ENCODE data around the gene CTXN3.

CTXN3 gene

GRCh38 chr5:127649018-127649439, at the start of gene CTXN3:
Gene CTXN3, plus strand, starts transcription at chr5:127649082. Its CDS starts 8,440 bp downstream, at chr5:127657522.
- DNase-seq (ENCODE audit: low read depth in 4 of 4, low spot score in 1 of 4), result no peak

GRCh38 chr5:127599320-127599719, 49.6 kb upstream of the CTXN3 start:
- DNase-seq (ENCODE audit: low read depth in 4 of 4, low spot score in 1 of 4), result no peak

GRCh38 chr5:127599847-127600246, 49.0 kb upstream of the CTXN3 start:
- no peak for DNase-seq (ENCODE audit: low read depth in 4 of 4, low spot score in 1 of 4)

DNA sequence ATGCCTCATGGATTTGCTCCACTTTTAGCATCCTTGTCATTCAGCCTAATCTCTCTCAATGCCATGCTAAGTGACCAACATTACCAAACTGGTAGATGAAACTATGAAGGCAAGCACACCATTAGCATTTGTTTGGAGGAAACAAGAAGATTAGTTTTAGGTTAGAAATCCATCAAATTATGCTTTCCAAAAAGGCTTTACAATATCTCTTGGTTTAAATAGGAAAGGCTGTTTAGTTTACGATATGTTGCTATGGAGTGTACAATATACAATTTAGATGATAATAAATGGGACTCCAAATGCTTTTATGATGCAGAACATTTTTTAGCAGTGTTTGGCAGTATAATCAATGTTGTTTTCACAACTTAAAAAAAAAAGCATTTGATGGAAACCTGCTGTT, 47.8 kb upstream of the CTXN3 start:
- no peak for DNase-seq (ENCODE audit: low read depth in 4 of 4, low spot score in 1 of 4)

DNA sequence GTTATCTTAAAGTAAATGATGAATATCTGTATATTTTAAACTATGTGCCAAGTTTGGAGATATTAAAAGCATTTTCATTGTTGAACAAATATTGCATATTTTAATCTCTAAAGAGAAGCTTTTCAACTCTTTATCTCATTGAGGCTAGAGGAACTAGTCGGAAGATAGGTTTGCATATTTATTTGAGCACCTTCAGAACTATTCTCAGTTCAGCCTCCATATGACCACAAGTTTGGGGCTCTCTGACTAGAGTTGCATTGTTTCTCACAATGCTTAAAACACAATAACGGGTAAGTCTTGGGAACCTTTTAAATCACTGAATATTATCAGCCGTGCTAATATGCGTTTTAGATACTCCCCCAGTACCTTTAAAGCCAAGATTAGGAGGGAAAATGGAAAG, 47.3 kb upstream of the CTXN3 start:
- DNase-seq (ENCODE audit: low read depth in 4 of 4, low spot score in 1 of 4), result no peak

DNA sequence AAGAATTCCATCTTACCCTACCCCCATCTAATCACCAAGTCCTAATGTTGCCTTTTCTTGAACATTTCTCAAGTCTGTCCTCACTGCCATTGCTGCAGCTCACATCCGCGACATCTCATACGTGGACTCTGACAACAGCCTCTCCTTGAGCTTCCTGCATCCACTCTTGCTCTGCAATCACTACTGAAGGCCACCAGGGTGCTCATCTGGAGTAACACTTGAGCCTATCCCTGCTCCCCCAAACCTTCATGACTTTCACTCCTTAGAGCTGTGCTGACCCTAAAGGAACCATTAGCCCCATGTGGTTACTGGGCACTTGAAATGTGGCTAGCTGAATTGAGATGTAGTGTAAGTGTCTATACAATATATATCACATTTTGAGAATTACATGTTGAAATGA, 46.4 kb upstream of the CTXN3 start:
- no peak for DNase-seq (ENCODE audit: low read depth in 4 of 4, low spot score in 1 of 4)

- DNase-seq (ENCODE audit: low read depth in 4 of 4, low spot score in 1 of 4), result no peak
These were observed 45.7 kb upstream of the CTXN3 start for GRCh38 chr5:127602896-127603844.

- DNase-seq (ENCODE audit: low read depth in 4 of 4, low spot score in 1 of 4), result no peak
These were observed 40.7 kb upstream of the CTXN3 start for GRCh38 chr5:127608077-127608660.

DNA sequence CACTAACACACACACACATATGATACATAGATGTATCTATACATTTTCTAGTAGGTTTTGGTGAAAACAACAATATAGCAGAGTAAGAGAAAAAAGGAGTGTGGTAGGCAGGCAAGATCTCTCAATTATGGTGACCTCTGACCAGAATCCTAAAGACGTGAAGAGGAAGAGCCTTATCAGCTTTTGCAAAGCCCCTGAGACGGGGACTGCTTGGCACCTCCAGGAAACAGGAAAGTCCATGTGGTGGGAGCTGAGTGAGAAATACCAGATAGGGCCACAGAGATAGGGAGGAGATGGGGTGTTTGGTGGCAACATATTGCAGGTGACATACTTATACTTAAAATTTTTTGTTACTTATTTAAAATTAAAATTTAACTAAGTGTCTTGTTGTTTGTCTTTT, 39.9 kb upstream of the CTXN3 start:
- no peak for DNase-seq (ENCODE audit: low read depth in 4 of 4, low spot score in 1 of 4)

DNA sequence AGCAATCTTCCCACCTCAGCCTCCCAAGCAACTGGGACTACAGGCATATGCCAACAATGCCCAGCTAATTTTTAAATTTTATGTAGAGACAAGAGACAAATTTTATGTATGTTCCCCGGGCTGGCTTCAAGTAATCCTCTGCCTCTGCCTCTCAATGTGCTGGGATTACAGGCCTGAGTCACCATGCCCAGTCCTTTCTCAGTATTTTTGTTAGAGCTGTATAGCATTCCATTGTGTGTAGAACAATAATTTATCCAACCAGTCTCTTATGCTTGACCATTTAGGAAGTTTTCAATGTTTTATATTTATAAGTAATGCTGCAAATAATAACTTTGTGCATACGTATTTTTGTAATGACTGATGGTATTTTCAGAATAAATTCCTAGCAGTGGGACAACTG, 38.9 kb upstream of the CTXN3 start:
- DNase-seq (ENCODE audit: low read depth in 4 of 4, low spot score in 1 of 4), result no peak

GRCh38 chr5:127612441-127613141, 36.3 kb upstream of the CTXN3 start:
- DNase-seq (ENCODE audit: low read depth in 4 of 4, low spot score in 1 of 4), result no peak

DNA sequence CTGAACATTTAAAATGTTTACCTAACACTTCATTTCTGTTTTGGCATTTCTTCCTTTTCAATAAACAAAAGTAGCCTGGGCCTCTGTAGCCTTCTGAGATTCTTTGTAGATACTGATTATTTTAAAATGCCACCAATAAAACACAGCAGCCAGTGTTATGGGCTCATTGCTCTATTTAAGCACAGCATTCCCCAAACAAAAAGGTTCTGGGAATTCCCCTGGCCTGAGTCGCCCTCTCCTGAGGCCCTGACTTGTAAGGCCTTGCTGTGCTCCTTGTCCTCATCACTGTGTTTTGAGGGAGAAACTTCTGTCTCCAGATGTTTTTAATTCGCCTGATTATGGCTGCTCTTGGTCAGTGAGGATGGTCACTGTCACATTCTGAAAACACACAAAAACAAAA, 33.0 kb upstream of the CTXN3 start:
- no peak for DNase-seq (ENCODE audit: low read depth in 4 of 4, low spot score in 1 of 4)

DNA sequence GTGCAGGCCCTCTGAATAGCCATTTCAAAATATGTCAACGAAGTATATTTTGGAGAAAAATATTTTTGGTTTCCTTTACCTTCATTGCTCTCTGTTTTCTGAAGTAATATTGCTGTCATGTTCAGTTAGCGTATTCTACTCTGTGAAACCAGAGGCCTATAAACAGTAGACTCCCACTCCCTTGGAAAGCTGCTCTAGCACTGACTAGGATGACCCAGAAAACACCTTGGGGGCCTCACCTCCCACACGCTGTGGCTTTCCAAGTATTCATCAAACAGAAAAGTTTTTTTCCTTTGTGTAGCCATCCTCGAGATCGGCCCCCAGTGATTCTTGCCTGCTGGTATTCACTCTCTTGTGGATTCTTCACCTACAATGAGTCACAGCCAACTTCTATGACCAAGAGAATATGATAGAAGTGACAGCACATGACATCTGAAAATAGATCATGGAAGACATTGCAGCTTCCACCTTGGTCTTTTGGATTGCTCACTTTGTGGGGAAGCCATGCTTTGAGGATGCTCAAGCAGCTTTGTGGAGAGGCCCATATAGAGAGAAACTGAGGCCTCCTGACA, 28.9 kb upstream of the CTXN3 start:
- DNase-seq (ENCODE audit: low read depth in 4 of 4, low spot score in 1 of 4), result no peak

GRCh38 chr5:127621601-127622325, 27.1 kb upstream of the CTXN3 start:
- DNase-seq (ENCODE audit: low read depth in 4 of 4, low spot score in 1 of 4), result no peak

DNA sequence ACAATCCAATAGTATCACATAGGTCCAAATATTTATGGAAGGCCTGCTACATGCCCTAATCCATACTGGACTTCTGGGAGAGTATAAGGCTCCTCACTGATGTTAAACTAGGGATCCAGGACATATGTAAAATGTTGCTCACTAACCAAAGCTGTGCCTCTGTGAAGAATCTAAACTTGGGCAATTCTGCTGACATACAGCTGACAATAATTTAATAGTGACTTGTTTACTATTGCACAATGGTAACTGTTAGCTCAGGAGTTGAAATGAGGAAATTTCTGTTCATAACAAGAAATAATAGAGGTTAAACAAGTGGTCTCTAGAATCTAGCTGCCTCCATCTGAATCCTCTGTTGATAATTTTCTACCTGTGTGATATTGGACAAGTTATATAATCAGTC, 14.9 kb upstream of the CTXN3 start:
- DNase-seq (ENCODE audit: low read depth in 4 of 4, low spot score in 1 of 4), result no peak

- no peak for DNase-seq (ENCODE audit: low read depth in 4 of 4, low spot score in 1 of 4)
These were observed 9.1 kb upstream of the CTXN3 start for GRCh38 chr5:127639828-127640227.

- no peak for DNase-seq (ENCODE audit: low read depth in 4 of 4, low spot score in 1 of 4)
These were observed 5.9 kb upstream of the CTXN3 start for GRCh38 chr5:127642949-127643348.

GRCh38 chr5:127643607-127644006, 5.3 kb upstream of the CTXN3 start:
- no peak for DNase-seq (ENCODE audit: low read depth in 4 of 4, low spot score in 1 of 4)

DNA sequence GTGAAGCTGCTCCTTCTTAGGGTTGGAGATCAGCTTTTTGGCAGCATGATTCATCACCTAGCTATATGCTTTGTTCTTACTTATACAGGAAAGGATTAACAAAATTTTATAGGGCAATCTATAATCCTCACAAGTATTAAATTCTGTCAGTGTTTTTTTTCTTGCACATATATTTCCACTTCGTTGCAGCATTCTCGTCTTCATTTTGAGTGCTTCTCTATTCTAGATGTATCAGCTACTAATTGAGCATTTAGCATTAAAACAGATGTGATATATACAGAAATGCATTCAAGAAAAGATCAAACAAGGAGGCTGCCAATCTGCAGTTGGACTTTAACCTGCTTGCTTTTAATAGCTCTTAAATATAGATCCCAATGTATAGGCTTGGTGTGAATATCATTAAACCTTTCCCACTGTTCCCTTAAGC, 3.6 kb upstream of the CTXN3 start:
- DNase-seq (ENCODE audit: low read depth in 4 of 4, low spot score in 1 of 4), result no peak

- DNase-seq (ENCODE audit: low read depth in 4 of 4, low spot score in 1 of 4), result no peak
These were observed 1.4 kb upstream of the CTXN3 start for GRCh38 chr5:127647361-127647958.

- DNase-seq (ENCODE audit: low read depth in 4 of 4, low spot score in 1 of 4), result no peak
These were observed 1.1 kb downstream of the CTXN3 start for GRCh38 chr5:127650022-127650421.
